CMK (cell line): ENCODE data around the gene REEP6.
"Not testable (repeated sequence)": the region's sequence is repeated elsewhere in the genome, so short reads cannot be mapped to it uniquely, and the experiment has no call there.

ENCODE experiments used
- DNase-seq: peaks from one replicate; pipeline ENCODE4 v3.0.0-alpha.2; 2010; ENCODE audit warnings: low read depth

REEP6 gene

DNA sequence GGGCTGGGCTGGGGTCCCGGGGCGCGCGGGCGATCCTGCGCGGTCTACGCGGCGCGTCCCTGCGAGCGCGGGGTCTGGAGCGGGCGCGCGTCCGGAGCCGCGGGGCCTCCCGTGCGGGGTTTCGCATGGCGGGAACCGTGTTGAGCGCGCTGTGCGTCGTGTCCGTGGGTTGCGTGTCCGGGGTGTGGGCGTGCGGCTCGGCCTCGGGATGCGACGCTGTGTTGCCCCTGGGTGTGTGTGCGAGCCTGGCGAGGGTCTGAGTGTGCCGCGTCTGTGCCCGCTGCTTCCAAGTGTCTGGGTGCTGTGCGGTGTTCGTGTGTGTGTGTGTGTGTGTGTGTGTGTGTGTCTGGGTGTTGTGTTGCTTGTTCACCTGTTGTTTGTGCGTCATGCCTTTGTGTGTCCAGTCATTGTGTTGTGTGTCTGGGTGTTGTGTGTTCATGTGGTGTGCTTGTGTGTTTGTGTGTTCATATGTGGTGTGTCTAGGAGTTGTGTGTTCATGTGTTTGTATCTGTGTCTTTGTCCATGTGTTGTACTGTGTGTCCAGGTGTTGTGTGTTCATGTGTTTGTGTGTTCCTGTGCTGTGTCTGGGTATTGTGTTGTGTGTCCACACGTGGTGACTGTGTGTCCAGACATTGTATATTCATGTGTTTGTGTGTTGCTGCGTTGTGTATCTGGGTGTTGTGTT is 33.4 kb downstream of the REEP6 start:
- no peak for DNase-seq

DNA sequence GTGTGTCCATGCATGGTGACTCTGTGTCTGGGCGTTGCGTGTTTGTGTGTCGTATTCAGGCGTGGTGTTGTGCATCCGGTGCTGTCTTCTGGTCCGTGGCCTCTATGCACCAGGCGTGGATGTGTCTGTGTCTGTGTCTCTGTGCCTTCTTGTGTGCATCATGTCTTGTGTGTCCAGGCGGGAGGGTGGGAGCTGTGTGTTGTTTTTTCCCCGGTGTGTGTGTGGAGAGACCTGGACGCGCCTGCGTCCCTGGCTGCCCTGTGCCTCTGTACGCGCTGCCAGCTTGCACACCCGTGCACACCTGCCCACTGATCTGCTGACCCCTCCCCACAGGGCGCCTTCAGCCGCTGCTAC is 34.0 kb downstream of the REEP6 start:
- no peak for DNase-seq

DNA sequence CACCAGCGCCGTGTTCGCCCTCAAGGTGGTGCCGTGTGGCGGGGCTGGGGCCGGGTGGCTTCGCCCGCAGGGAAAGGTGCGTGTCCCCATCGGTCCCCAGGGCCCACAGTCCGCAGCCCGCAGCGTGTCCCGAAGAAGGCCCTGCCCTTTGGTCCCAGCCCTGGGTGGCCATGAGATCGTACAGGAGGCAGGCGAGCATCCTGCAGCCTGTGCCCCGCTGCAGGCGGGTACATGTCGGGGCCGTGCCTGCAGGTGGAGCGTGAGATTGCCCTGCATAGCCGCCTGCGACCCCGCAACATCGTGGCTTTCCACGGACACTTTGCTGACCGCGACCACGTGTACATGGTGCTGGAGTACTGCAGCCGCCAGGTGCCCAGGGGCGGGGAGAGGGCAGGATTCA is 34.4 kb downstream of the REEP6 start:
- DNase-seq, result no peak

DNA sequence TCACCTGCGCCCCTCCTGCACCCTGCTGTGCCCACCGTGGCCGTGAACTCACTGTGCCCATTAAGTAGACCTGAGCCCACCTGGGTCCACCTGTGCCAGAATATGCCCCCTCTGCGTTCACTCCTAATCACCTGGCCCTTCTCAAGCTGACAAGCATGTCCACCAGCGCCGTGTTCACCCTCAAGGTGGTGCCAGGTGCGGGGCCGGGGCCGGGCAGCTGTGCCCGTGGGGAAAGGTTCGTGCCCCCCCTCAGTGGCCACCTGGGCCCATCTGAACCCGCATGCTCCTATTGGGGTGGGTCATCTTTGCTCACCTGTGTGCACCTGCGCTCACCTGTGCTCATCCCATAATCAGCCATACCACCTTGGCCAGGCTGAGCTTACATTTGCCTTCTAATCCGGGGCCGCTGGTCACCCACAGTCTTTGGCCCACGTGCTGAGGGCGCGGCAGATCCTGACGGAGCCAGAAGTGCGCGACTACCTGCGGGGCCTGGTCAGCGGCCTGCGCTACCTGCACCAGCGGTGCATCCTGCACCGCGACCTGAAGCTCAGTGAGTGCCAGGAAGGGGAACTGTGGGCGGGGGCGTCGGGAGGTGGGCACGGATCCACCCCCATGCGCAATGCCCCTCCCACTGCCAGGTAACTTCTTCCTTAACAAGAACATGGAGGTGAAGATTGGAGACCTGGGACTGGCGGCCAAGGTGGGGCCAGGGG is 35.2 kb downstream of the REEP6 start:
- DNase-seq, result no peak

DNA sequence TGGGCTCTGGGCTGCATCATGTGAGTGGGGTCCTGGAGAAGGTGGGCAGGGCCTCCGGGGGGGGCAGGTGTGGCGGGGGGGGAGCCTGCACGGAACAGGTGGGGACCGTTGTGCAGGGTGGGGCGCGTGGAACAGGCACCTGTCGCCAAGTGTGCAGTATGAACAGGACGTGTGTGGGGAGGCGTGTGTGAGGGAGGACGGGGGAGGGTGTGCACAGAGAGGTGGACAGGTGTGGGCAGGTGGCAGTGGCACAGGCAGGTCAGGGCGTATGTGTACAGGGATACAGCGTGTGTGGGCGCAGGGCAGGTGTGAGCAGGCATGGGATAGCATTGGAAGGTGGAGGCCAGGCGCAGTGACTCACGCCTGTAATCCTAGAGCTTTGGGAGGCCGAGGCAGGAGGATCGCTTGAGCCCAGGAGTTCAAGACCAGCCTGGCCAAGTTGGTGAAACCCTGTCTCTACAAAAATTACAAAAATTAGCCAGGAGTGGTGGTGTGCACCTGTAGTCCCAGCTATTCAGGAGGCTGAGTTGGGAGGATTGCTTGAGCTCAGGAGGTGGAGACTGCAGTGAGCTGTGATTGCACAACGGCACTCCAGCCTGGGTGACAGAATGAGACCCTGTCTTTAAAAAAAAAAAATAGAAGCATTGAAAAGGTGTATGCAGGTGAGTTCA is 36.1 kb downstream of the REEP6 start:
- no peak for DNase-seq

DNA sequence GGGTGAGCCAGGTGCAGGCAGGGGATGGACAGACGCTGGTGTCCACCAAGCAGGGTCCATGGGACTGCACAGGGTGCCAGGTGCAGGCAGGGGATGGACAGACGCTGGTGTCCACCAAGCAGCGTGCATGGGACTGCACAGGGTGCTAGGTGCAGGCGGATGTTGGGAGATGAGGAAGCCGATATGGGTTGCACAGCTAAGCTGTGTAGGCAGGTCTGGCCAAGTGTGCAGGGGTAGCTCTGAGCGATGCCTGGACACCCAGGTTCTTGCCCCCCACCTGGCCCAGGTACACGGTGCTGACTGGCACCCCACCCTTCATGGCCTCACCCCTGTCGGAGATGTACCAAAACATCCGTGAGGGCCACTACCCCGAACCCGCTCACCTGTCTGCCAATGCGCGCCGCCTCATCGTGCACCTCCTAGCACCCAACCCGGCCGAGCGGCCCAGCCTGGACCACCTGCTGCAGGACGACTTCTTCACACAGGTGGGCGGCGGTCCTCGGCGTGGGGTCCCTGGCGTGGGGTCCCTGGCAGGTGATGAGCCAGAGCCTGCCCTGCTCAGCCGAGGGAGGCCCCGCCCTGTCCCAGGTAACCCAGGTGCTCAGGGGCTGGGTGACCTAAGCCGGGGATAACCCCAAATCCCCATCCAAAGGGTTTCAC is 36.8 kb downstream of the REEP6 start:
- no peak for DNase-seq

DNA sequence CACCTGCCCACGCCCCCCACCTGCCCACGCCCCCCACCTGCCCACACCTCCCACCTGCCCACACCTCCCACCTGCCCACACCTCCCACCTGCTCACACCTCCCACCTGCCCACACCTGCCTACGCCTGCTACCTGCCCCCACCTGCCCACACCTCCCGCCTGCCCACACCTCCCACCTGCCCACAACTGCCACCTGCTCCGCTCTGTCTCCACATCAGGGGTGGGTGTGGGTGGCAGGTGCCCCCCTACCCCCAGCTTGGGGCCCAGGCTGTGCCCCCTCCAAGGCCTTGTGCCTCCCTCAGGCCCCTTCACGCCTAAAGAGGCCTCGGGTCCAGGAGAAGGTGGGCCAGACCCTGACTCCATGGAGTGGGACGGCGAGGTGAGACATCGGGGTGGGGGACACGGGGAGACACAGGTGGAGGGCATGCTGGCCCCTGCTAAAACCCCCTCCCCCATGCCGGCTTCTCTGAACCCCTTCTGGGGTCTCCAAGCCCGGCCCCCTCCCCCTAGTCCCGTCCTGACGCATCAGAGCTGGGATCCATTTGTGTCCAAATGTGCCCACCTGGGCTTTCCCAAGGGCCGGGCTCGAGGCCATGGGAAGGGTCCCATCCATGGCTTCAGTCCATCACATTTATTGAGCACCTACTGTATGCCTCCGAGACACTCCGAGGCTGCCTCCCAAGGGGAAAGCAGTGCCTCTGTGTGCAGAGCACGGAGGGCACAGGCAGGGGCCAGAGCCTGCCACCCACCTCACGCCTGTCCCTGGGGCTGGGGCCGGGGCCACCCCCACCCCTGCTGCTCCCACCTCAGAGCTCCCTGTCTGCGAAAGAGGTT is 37.8 kb downstream of the REEP6 start:
- DNase-seq, result no peak

DNA sequence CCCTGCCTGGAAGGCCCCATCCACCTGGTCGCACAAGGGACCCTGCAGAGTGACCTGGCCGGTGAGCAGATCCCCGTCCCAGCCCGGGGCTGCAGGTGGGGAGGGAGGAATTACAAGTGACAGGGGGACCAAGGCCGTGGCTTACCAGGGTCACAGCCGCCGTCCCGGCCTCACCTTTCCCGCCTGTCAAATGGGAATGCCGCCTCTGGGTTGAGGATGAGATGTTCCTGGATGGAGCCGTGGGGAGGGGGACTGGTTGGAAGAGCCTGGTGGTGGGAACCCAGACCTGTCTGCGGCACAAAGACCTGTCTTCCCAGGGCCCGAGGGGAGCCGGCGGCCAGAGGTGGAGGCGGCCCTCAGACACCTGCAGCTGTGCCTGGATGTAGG is 38.4 kb downstream of the REEP6 start:
- DNase-seq, result no peak

DNA sequence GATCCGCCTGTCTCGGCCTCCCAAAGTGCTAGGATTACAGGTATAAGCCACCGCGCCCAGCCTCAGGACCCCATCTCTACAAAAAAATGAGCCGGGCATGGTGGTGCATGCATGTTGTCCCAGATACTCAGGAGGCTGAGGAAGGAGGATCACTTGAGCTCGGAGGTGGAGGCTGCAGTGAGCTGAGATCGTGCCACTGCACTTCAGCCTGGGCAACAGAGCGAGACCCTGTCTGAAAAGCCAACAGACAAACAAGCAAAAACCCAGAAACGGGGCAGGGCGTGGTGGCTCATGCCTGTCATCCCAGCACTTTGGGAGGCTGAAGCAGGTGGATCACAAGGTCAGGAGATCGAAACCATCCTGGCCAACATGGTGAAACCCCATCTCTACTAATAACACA is 39.9 kb downstream of the REEP6 start:
- not testable (repeated sequence) for DNase-seq

DNA sequence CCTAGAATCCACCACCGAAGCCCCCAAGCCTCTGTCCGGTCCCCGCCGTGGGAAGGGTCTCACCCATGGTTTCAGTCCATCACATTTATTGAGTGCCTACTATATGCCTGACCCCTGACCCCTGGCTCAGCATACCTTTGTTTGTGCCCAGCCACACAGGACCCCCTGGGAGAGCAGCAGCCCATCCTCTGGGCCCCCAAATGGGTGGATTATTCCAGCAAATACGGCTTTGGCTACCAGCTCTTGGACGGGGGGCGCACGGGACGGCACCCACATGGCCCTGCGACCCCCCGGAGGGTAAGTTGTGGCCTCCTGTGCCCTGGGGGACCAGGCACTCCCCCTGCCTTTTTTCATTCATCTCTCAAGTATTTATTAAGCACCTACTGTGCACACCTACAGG is 40.6 kb downstream of the REEP6 start:
- DNase-seq, result no peak

DNA sequence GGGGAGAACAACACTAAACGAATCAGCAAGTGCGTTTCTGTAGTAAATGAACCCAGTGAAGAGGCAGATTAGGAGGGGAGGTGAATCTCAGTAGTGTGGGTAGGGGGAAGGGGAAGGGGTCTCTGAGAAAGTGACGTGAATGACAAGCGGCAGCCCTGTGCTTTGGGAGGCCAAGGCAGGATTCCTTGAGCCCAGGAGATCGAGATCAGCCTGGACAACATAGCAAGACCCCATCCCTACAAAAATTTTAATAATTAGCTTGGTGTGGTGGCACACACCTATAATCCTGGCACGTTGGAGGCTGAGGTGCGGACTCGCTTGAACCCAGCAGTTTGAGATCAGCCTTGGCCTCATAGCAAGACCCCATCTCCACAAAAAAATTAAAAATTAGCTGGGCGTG is 41.0 kb downstream of the REEP6 start:
- no peak for DNase-seq

DNA sequence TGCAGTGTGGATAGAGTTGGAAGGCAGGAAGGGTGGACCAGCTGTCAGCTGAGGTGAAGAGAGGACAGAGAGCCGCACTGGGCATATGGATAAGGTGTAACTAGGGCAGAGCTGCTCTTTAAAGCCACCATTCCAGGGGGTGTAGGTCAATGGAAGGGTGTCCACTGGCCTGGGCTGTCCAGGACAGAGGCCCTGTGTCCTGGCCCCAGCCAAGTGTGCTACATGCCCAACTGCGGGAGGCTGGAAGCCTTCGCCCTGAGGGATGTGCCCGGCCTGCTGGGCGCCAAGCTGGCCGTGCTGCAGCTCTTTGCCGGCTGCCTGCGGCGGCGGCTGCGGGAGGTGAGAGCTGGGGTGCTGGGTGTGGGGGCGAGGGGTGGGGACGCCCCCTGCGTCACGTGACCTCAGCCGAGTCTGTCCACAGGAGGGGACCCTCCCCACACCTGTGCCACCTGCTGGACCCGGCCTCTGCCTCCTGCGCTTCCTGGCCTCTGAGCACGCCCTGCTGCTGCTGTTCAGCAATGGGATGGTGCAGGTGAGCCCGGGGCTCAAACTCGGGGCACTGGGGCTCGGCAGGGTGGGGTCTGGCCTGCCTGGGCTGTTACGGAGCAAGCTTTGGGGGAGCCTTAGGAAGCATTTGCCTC is 42.6 kb downstream of the REEP6 start:
- DNase-seq, result no peak

DNA sequence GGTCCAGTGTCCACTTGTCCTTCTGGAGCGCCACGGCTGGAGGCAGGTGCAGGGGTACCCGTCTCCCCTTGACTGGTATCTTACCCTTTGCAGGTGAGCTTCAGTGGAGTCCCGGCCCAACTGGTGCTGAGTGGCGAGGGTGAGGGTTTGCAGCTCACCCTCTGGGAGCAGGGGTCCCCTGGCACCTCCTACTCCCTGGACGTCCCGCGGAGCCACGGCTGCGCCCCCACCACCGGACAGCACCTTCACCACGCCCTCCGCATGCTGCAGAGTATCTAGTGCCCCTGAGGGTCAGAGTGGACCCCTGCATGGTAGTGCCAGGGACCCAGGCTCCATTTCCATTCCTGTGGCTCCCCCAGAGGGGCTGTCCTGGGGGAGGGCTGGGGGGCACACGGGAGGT is 44.0 kb downstream of the REEP6 start:
- no peak for DNase-seq

DNA sequence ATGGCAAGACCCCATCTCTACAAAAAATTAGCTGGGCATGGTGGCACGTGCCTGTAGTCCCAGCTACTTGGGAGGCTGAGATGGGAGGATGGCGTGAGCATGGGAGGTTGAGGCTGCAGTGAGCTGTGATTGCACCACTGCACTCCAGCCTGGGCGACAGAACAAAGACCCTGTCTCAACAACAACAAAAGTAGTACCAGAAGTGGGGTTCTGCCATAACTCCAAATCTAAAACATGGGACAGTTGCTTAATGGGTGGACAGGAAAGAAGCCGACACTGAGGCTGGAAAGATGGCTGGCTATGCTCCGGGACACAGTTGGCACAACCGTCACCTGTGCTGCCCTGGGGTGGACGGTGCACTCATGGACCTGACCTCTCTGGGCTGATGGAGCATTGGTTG is 44.7 kb downstream of the REEP6 start:
- DNase-seq, result not testable (repeated sequence)

DNA sequence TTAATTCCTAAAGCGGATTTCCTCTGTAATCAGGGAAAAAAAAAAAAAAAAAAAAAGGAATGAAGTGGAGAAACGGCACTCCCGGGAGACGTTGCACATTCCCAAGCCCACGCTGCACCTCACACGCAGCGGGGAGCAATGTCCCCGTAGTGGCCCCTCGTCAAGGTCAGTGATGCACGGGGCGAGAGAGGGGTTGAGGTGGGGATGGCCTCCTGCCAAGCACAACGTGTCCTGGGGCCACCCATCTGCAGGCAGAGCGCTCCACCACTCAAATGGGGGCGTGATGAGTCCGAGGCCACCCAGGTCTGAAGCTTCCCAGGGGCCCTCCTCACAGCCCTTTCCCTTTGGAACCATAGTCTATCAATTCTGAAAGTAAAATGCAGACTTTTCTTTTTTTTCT is 48.0 kb downstream of the REEP6 start:
- DNase-seq, result no peak

DNA sequence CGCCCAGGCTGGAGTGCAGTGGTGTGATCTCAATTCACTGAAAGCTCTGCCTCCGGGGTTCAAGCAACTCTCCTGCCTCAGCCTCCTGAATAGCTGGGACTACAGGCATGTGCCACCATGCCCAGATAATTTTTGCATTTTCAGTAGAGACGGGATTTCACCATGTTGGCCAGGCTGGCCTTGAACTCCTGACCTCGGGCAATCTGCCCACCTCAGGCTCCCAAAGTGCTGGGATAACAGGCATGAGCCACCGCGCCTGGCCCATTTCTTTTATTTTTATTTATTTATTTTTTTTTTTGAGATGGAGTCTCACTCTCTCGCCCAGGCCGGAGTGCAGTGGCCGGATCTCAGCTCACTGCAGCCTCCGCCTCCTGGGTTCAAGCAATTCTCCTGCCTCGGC is 48.8 kb downstream of the REEP6 start:
- DNase-seq, result not testable (repeated sequence)

DNA sequence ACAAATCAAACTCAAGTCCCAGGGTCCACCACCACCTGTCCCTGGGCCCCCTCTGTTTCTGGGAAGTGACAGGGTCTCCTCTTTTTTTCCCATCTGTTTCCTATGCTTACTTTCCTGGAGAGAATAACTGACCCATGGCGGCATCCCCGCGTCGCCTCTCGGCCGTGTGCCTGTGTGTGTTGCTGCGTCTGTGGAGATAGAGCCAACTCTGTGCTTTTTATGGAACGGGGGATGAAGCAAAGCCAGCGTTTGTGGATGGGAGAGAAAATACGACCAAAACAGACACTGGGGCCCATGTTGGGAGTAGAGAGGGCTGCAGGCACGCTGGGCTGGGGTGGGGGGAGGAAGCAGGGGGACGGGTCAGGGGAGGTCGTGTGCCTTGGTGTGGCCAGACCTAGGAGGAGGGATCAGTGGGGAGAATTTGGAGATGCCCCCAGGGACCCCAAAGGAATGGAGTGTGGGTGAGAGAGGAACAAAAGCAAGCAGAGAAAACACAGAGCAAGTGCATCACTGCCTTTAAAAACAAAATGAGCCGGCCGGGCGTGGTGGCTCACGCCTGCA is 49.5 kb downstream of the REEP6 start:
- DNase-seq, result no peak
